Right kidney (tissue), 9 donors: Measurements from ENCODE around the gene C11orf42.

Source experiments
- DNase-seq: peaks from one replicate; pipeline ENCODE4 v3.0.0-alpha.2; 2016
- long read RNA-seq, 8 donors: transcript quantifications; one replicate each; lab custom pipeline, GENCODE V29; 2026

The C11orf42 gene, protein sequence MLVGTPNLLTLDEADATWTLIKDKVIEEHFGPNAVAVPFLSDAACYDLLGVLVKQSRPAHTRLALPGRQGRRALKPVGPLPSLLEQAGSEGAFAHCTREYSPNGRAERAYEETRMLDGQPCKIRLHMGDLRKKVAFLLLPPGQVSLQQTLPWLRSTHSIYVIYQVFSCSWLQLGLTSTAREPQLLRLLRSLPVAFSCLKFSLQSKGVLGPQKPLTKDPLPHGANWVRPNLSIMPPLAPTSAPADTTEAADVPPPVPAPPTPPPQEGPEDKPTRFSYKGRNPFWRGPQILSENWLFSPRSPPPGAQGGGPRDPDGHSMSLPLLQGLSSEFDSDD
- long read RNA-seq, donor 1, partial matches to known transcripts, result 14 of 14 reads
- long read RNA-seq, donor 1, other reads (novel, unspliced or antisense), result 0 of 14 reads
- long read RNA-seq, donor 2, result 0 reads
- long read RNA-seq, donor 3, partial matches to known transcripts, result 13 of 13 reads
- long read RNA-seq, donor 3, other reads (novel, unspliced or antisense), result 0 of 13 reads
- long read RNA-seq, donor 4, partial matches to known transcripts, result 6 of 6 reads
- long read RNA-seq, donor 4, other reads (novel, unspliced or antisense), result 0 of 6 reads
- long read RNA-seq, donor 5, result 0 reads
- long read RNA-seq, donor 6, result 0 reads
- long read RNA-seq, donor 7, result 0 reads
- long read RNA-seq, donor 8, result 0 reads

DNA sequence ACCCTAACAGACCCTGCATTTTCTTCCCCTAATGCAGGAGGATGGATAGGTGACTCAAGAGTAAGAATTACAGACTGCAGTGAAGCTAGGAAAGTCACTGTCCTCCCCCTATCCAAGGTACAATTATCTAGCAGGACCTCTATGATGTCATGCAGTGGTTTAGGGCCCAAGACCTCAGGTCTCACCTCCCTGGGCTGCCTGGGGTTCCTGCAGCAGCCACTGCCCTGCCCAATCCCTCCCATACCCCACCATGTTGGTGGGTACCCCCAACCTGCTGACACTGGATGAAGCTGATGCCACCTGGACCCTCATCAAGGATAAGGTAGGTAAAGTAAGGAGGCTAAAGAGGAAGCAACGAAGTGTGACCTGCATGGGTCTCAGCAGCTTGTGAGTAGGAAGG, at the start of gene C11orf42:
Gene C11orf42 (plus strand): TSS at position 192 of the 400 bp plus-strand sequence. CDS start 59 bp downstream, at position 251.
- no peak for DNase-seq

DNA sequence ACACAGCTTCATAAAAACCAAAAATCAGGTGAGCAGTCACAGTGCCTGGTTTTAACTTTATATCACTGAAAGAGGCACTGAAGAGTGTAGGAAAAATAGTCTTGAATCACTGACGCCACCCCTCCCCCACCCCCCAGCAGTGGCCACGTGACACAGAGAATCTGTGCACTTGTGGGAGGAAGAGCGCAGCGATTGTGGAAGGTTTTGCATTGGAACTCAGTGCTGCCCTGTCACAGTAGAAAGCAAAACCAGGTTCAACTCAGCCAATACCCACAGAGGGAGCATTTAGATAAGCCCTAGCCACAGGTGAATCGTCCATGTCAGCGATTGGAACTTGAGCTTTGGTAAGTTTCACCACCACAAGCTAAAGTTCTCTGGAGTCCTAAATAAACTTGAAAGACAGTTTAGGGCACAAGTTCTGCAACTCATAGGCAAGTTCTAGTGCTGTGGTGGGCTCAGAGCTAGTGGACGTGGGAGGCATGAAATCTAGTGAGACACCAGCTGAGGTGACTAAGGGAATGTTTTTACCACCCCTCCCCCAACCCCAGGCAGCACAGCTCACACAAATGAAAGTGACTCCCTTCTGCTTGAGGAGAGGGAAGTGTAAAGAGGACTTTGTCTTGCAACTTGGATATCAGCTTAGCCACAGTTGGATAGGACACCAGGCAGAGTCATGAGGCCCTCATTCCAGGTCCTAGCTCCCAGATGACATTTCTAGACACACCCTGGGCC, 48.6 kb upstream of the C11orf42 start:
- DNase-seq, result no peak

DNA sequence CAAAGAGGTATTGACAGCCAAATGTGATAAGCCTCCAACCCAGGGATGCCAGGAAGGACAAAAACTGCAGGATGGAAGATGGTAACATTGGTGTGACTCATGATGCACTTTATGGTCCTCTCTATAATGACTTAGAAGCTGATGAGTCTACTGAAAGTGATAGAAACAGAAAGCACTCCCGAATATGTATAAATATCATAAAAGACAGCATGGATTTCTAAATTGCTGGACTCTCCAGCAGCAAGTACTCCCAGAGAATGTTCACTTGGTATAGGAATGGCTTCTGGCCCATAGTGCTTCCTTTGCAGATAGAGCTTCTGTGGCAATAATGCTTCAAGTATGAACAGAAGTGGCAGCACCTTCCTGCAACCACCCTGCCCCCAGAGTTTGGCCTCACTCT, 35.1 kb upstream of the C11orf42 start, which contains the start of gene OR52B2:
Gene OR52B2 (minus strand): TSS at position 101 of the 400 bp plus-strand sequence. CDS start 0 bp downstream, at position 101.
- no peak for DNase-seq

DNA sequence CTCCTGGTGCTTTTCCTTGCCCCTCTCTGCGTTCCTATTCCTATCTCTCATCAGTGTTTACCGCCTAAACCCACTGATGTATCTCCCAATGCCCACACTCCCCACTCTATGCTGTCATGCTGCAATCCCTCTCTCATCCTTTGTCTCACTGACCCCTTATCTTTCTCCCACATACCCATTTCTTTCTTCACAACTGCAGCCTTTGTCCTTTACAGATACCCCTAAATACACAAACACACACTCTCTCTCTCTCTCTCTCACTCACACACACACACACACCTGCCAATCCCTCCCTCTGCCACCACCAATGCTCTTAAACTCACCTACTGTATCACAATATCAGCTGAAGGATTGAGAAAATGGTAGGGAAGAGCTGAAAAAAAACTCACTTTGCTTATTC, 29.9 kb upstream of the C11orf42 start:
- DNase-seq, result no peak

DNA sequence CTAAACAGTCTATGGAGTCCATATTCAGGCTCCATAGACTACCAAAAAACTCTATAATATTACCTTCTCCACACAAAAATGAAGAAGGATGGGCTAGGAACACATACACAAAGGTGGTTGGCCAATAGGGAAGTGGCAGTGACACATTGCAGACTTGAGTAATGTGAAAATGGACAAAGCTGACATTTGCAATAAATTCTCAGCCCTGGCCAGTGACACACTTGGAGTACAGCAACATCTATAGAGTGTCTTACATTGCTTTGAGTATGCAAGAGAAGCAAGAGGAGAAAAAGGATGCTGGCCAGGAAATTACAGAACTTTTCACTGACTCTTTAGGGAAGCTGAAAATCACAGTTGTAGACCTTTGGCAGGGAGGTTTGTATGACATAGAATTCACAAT, 13.6 kb upstream of the C11orf42 start:
- DNase-seq, result no peak

DNA sequence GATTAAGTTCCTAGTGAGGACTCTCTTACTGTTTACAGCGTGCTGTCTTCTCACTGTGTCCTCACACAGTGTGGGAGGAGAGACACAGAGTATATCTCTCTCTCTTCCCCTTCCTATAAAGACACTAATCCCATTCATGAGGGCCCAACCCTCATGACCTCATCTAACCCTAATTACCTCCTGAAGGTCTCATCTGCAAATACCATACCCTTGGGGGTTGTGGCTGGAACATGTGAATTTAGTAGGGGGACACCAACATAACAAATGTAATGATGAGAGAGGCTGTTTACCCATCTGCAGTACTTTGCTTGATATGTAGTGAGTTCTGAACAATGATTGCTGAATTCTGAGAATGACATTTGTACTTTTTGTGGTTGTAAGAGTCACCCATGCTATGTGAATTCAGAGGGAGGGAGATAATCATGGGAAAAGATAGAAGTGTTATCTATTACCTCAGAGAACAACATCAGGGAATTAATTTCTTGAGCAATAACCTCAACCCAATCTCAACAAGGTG, 11.2 kb upstream of the C11orf42 start:
- DNase-seq, result no peak

DNA sequence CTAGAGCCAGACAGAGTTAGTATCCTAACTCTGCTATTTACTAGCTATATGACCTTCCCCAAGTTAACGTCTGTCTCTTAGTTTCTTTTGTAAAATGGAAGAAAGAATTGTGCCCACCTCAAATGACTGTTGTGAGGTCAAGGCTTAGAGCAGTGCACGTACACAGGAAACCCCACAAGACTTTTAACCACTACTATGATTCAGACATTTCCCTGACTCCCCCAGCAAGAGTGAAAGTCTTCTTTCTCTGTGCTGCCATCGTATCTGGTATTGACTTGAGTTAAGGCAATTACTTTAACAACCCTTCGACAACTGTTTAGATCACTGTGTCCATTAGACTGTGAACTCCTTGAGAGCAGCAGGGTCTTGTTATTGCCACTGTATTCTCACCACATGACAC, 9.0 kb upstream of the C11orf42 start:
- DNase-seq, result no peak

DNA sequence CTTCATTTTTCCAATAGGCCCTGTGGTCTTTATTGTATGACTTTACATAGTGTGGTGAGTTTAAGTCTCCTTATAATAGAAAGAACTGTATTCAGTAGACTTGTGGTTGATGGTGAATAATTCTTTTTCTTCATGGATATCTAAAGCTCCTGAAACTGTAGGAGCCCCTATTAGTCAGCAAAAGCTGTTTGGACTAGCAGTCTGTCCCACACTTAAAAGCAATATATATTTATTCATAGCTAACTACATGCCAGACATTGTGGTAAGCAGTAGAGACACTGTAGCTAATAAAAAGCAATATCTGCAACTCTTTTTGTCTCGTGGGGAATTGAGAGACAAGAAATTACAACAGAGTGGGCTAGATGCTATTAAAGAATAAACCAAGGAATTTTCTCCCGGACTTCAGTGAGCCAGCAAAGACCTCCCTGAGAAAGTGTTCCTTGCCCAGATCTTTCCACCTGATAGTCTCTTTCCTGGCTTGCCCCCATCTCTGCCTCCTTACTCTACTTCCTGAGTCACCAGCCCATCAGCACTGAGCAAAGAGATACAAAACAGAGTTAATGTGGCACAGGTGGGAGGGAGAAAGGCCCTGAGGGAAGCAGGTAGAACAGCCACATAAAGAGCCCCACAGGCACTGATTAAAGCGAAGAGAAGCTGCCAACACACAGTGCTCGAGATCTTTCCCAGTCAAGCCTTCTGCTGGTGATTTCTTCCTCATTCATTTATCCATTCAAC, 7.7 kb upstream of the C11orf42 start:
- DNase-seq, result no peak

DNA sequence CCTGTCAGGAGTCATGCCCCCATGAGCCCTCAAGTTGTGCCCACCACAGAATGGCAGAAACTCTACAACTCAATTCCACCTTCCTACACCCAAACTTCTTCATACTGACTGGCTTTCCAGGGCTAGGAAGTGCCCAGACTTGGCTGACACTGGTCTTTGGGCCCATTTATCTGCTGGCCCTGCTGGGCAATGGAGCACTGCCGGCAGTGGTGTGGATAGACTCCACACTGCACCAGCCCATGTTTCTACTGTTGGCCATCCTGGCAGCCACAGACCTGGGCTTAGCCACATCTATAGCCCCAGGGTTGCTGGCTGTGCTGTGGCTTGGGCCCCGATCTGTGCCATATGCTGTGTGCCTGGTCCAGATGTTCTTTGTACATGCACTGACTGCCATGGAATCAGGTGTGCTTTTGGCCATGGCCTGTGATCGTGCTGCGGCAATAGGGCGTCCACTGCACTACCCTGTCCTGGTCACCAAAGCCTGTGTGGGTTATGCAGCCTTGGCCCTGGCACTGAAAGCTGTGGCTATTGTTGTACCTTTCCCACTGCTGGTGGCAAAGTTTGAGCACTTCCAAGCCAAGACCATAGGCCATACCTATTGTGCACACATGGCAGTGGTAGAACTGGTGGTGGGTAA, 6.1 kb upstream of the C11orf42 start, which contains the start of gene OR52W1:
Gene OR52W1 (plus strand): TSS at position 51 of the 637 bp plus-strand sequence. CDS start 0 bp downstream, at position 51.
- no peak for DNase-seq

DNA sequence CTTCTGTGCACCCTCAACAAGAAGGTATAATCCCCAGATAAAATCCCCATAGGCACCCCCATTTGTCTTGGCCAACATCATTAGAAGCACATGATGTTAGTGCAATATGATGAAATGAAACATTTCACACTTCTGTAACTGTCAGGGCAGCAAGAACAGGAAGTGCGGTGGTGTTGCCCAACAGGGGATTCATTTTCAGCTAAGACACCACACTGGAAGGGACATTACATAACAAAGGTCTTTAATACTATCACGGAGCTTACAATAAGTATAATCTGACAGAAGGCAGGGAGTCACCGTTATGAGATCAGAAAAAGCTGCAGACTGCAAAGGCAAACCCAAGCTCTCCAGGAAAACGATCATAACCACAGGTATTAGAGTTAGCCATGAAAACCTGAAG, 4.4 kb upstream of the C11orf42 start:
- no peak for DNase-seq

DNA sequence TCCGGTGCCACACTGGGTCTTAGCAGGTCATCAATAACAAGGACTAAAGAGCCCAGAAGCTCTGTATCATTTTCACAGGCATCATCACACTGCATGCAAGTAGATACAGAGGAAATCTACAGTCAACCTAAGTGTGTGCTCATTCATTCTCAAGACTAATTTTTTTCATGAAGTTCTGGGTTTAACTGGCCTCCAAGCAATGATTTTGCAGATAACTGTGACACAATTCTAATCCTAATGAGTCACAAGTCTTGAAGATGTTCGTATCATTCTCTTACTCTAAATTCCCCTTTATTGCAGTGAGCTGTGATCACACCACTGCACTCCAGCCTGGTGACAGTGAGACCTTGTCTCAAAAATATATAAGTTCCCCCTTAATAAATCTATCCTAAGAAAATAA, 3.9 kb upstream of the C11orf42 start:
- no peak for DNase-seq

DNA sequence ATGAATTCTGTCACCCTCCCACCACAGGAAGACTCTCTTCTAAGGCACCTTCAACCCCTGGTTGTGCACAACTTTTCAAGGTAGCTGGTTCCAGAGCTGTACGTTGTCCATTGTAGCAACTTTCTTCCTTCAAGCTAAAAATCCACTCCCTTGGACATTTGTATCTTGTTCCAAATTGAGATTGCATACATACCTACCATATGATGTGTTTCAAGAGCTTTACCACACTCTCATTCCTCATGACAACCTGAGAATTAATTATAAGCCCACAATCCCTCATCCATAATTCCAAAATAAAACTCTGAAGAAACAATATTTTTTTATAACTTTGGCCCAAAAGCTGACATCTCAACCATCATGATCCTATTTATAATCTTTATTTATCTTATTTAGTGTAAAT, 3.3 kb upstream of the C11orf42 start:
- DNase-seq, result no peak

DNA sequence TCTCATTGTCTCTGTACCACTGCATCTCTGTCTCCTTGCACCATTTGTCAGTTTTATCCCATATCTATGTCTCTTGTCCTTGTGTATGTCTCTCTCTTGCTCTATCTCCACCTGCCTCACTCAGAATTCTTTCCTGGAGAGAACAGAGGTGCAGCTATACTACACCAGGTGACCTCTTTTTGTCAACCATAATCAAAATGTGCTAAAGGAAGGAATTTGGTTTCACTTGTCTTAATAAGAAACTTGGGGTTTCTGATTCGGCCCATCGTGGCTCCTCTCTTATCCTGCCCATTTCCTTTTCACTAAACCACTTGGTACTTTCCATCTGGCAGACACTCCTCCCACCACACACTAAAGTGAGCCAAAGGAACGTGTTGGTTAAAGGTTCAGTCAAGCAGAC, 2.0 kb upstream of the C11orf42 start:
- no peak for DNase-seq

DNA sequence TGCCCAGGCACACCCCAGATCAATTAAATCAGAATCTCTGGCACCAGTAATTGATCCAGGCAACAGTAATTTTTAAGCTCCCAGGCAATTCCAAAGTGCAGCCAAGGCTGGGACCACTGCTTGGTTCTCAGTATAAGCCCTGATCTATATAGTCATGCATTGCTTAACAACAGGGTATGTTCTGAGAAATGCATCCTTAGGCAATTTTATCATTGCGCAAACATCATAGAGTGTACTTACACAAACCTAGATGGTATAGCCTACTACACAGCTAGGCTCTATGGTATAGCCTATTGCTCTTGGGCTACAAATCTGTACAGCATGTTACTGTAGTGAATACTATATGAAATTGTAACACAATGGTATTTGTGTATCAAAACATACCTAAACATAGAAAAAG, 651 bp upstream of the C11orf42 start:
- DNase-seq, result no peak

DNA sequence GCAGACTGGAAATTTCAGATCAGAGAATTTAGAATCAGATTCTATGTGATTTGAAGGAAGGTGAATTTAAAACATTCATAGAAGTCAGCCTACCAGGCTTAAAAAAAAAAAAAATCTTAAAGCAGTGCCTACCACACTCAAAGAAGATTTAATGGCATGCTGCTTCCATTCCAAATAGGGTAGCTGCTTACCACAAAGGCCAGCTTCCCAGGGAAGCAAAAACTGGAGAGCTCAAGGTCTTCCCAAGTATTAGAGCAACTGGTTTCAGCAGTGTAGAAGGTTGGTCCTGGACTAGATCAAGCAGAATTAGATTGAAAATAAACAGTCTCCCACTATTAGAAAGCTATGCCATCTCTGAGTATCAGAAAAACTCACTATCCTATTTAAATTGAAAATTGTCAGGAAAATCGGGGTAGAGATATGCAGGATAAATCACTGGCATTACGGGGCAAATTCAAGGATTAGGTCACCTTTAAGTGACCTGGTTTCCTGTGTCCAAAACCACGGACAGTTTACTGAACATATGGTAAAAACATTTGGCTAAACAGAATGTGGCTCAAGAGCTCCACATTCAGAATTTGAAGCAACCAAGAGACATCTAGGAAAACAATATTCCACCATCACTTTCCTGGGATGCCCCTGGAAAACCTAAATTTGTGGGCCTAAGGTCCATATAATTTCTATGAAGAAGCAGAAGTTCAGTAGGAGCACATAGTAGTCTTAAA, 1.3 kb downstream of the C11orf42 start:
- no peak for DNase-seq

DNA sequence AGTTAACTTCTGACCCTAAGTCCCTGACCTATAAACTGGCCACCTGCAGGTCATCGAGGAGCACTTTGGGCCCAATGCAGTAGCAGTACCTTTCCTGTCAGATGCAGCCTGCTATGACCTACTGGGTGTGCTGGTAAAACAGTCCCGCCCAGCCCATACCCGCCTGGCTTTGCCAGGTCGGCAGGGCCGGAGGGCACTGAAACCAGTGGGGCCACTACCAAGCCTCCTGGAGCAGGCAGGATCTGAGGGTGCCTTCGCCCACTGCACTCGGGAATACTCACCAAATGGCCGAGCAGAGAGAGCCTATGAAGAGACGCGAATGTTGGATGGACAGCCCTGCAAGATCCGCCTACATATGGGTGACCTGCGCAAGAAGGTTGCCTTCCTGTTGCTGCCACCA, 4.4 kb downstream of the C11orf42 start:
- no peak for DNase-seq

DNA sequence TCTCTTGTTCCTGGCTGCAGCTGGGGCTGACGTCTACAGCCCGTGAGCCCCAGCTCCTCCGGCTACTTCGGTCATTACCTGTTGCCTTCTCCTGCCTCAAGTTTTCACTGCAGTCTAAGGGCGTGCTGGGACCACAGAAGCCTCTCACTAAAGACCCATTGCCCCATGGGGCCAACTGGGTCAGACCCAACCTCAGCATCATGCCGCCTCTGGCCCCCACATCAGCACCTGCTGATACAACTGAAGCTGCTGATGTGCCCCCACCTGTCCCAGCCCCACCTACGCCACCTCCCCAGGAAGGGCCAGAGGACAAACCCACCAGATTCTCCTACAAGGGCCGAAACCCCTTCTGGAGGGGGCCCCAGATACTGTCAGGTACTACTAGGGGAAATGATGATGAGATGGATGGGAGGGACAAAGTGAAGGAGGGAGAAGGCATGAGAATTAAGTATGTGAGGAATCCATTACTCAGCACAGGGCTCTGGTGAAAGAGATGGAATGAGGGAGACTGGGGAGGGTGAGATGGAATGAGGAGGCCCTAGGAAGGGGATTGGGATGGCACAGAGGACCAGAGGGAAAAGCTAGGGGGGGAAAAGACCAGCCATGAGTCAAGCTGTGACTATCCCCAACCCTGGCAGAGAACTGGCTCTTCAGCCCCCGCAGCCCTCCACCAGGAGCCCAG, 5.1 kb downstream of the C11orf42 start:
- DNase-seq, result no peak

DNA sequence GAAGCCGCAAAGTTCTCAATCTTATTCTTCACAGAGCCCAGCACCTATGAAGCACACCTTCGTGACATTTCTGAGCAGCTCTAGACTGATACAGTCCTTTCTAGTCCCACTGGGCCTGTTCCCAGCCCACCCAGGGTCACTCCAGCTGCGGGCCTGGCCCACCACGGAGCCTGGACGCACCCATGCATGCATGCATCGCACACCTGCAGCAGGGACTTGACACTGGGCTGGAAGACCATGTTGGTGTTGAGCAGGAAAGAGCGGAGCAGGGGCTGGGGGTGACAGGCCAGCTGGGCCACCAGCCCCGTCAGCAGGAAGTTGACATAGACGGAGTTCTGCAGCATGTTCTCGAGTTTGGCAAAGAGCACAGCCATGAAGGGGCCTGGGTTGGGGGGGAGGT, 9.2 kb downstream of the C11orf42 start:
- DNase-seq, result no peak

DNA sequence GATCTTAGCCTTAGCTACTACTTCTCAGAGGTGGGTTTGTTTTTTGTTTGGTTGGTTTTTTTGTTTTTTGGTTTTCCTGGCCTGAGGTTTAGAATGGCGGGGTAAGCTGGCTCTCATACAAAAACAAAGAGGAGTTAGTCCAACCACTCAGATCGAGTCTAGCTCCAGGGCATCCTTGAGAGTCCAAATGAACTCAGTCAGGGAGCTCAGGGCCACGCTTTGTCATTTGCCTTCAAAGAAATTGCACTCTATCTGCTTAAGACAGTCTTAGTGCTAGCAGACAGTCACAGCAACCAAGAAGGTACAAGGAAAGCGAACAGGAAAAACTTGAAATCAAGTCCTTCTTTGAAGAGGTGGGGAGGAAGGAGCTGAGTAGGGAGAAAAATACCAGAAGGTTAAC, 11.1 kb downstream of the C11orf42 start:
- DNase-seq, result no peak

DNA sequence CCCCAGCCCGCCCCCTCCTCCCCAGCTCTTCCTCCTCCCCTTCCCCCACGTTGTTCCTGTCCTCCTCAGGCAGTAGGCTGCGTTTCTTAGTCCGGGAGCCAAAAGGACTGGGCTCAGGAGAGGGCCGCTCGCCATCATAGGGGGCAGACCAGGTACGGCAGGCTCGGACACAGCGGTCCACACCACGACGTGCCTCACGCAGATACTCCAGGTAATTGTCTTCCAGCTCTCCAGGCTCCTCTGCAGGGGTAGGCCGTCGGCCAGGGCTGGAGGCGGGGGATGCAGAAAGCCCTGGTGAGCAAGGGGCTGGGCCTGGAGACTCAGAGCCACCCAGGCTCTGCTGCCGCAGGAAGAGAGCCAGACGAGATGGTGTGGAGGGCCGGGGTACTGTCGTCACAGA, 12.4 kb downstream of the C11orf42 start:
- DNase-seq, result no peak
